Adrenal gland (tissue), 12 donors: Measurements from ENCODE around the gene IRF8. TPM values are rescaled to one million over a fixed set of nuclear protein-coding genes. Genes with fewer than 3 reads are reported as not detected.

Source experiments
- DNase-seq, 7 donors: peaks; one replicate each; pipeline ENCODE4 v3.0.0-alpha.2; 2019 to 2020
- H3K27ac ChIP-seq, 5 donors: fragments of 200-600 bp; sonication (generic) in 4 of 5; 1 replicate in 3 of 5; 2 replicates in 2 of 5; pipeline versions ENCODE4 v1.5.1 to v1.8.0; 2016 to 2020; ENCODE audit warnings: mild to moderate bottlenecking in 1 of 5
- H3K27me3 ChIP-seq: fragments of 200-600 bp; 2 replicates; pipeline ENCODE4 v1.8.0; 2021
- H3K36me3 ChIP-seq, 2 donors: fragments of 200-600 bp; replicated peaks in 1 of 2; 1 replicate in 1 of 2; 2 replicates in 1 of 2; pipeline versions ENCODE4 v1.5.1 to v1.8.0; 2018 to 2022
- H3K4me1 ChIP-seq, 2 donors: fragments of 200-600 bp; replicated peaks in 1 of 2; 1 replicate in 1 of 2; 2 replicates in 1 of 2; pipeline versions ENCODE4 v1.5.1 to v1.8.0; 2018 to 2021
- H3K4me3 ChIP-seq, 4 donors: fragments of 200-600 bp; sonication (generic) in 3 of 4; one replicate each; pipeline ENCODE4 v1.5.1; 2016 to 2018
- H3K9me3 ChIP-seq, 3 donors: fragments of 200-600 bp; sonication (generic) in 1 of 3; replicated peaks in 1 of 3; 1 replicate in 2 of 3; 2 replicates in 1 of 3; pipeline versions ENCODE4 v1.5.1 to v1.8.0; 2016 to 2021
- POLR2A ChIP-seq, 2 donors: fragments of 450-650 bp; IDR thresholded peaks; one replicate each; pipeline ENCODE4 v1.6.1; 2017; ENCODE audit warnings: antibody characterized with exemption in 2 of 2, mild to moderate bottlenecking in 2 of 2, moderate library complexity in 1 of 2
- WGBS, 4 donors: extraction: QIAGEN DNeasy Blood & Tissue Kit in 2 of 4; methylation state at CpG; one replicate each; pipeline versions ENCODE4 v1.1.5 to v1.1.7; 2013 to 2017; 5-methylcytosine and 5-hydroxymethylcytosine counted together
- intact Hi-C, 2 donors: fragments of 100-400 bp; cut with DNase I; formaldehyde crosslinking; loops; one replicate each; pipeline versions ENCODE4 v1.14.1 to v1.15.0; 2022 to 2023
- polyA plus RNA-seq, 3 donors: library from polyadenylated mRNA; stranded (reverse); fragments of 200-250 nt in 2 of 3; fragments of 350-450 nt in 1 of 3; fragmentation: Illumina TruSeq in 1 of 3; extraction: RNeasy Lipid Tissue Mini Kit (QIAGEN cat#74804) in 1 of 3; gene quantifications; one replicate each; pipeline ENCODE4 v1.2.3, GENCODE V29; 2013 to 2014
- total RNA-seq, 9 donors: library from RNA; depleted of rRNA in 4 of 9; stranded (reverse); fragments of >200 nt in 4 of 9; fragments of 120-200 nt in 1 of 9; fragmentation: NEBNext Ultra II Directional in 1 of 9; extraction: Animal tissue kit (Norgen Biotek cat#: 25700) in 1 of 9; gene quantifications; one replicate each; pipeline versions ENCODE4 v1.1.0 to v1.2.4, GENCODE V29; 2013 to 2023
- TF ChIP-seq, protein P1 (sequence below), 6 experiments: fragments of 450-650 bp in 4 of 6; fragments of 200-600 bp in 2 of 6; sonication (generic) in 1 of 6; IDR thresholded peaks; 1 replicate in 5 of 6; 2 replicates in 1 of 6; pipeline versions ENCODE4 v1.5.1 to v1.8.0; 2016 to 2021; ENCODE audit warnings: antibody characterized with exemption in 6 of 6, mild to moderate bottlenecking in 2 of 6, moderate library complexity in 1 of 6
- donor health status: healthy with polysubstance abuse.
- donor health status: Bipolar disorder and iron deficiency.
- donor health status: DM: yes; HTN: yes; CAD: no.
- donor health status: DM: no; HTN: no; CAD: no.
- donor health status: DM: no; HTN: no; CAD: no.
- donor health status: DM: yes; HTN: yes; CAD: no.

Gene IRF8
- total and polyA plus RNA-seq, 12 donors, result 3.4 to 40.1 (median 16.3) TPM

DNA sequence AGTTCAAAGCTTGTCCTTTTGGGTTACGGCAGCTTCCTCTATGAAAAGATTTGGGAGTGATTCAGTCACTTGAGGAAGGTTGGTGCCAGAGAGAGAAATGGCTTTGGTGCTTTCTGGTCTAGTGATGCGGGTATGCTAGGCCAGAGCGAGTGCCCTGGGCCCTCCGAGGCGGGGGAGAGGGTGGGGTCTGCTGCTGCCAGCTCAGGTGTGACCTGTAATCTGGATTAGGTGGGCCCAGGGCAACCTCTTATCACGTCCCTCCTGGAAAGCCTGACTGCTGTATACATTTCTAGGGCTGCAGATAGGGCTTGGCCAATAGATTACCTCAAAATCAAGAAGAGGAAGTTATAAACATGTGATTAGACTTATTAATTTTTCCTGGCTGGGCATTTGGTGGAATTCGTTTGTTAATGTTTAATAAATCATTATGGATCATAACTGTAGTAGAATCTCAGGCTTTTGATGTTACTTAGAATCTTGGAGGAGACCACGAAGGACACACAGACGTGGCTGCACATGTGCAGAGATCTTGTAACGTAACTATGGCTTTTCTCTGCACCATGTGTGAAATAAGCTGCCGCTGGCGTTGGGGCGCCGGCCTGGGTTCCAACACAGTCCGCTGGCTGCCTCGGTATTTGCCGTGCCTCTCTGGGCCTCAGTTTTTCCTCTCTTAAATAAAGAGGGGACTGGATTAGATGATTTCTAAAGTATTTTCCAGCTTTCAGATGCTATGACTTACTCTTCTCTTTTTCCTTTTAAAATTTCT, 1.2 kb downstream of the IRF8 start:
- peak overlapping the region in 1 of 4 donors; percentile 67 for H3K4me3 ChIP-seq
- peaks cover 23% of the 10 kb centered on the region for H3K27me3 ChIP-seq

DNA sequence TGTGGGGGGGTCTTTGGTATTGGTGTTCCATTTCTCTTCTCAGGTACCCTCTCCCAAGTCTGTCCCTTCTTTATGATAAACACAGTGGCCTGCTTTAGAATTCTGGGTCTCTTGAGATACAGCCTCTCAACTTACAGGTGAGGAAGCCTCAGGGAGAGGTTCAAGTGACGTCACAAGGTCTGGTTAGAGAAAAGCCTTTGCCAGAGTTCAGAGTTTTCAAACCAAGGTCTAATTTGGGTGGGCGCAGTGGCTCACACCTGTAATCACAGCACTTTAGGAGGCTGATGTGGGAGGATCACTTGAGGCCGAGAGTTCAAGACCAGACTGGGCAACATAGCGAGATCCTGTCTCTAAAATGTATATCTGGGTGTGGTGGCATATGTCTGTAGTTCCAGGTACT, 2.1 kb downstream of the IRF8 start:
- intact Hi-C loops, result no loop called here
- Histone ChIP-seq H3K4me1 (peaks cover 0 to 9% of the 10 kb centered on the region in 2 donors), H3K27ac (peak overlapping the region in 1 of 5 donors; percentile 14), H3K4me3 (peak overlapping the region in 1 of 4 donors; percentile 67), H3K27me3 (peaks cover 23% of the 10 kb centered on the region), H3K36me3 (no peaks in the 10 kb centered on the region), H3K9me3 (no peaks in the 10 kb centered on the region)
- DNase-seq, result no peak
- TF ChIP-seq, protein P1, sequence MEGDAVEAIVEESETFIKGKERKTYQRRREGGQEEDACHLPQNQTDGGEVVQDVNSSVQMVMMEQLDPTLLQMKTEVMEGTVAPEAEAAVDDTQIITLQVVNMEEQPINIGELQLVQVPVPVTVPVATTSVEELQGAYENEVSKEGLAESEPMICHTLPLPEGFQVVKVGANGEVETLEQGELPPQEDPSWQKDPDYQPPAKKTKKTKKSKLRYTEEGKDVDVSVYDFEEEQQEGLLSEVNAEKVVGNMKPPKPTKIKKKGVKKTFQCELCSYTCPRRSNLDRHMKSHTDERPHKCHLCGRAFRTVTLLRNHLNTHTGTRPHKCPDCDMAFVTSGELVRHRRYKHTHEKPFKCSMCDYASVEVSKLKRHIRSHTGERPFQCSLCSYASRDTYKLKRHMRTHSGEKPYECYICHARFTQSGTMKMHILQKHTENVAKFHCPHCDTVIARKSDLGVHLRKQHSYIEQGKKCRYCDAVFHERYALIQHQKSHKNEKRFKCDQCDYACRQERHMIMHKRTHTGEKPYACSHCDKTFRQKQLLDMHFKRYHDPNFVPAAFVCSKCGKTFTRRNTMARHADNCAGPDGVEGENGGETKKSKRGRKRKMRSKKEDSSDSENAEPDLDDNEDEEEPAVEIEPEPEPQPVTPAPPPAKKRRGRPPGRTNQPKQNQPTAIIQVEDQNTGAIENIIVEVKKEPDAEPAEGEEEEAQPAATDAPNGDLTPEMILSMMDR (IDR thresholded peaks at IDR 0.05), result no peak
- no peak for TF ChIP-seq POLR2A (IDR thresholded peaks at IDR 0.05)
- 59 to 83% (median 76%) methylated on average over 4 of the region's 4 CpGs for WGBS, 4 donors

More for the DNA sequence above, 1.2 kb downstream of the IRF8 start:
- intact Hi-C loops, result no loop called here
- H3K27ac ChIP-seq, result peak overlapping the region in 4 of 5 donors; percentile 16 to 85 (median 48)
- no peaks in the 10 kb centered on the region for H3K36me3 ChIP-seq
- no peaks in the 10 kb centered on the region for H3K9me3 ChIP-seq
- 55 to 71% (median 66%) methylated on average over 15 to 17 of the region's 17 CpGs for WGBS, 4 donors
- H3K4me1 ChIP-seq, result peaks cover 0 to 9% of the 10 kb centered on the region in 2 donors
- DNase-seq, result peak in 1 of 7 donors; percentile 19
- no peak for TF ChIP-seq POLR2A (IDR thresholded peaks at IDR 0.05)
- TF ChIP-seq, protein P1 (IDR thresholded peaks at IDR 0.05), result no peak

DNA sequence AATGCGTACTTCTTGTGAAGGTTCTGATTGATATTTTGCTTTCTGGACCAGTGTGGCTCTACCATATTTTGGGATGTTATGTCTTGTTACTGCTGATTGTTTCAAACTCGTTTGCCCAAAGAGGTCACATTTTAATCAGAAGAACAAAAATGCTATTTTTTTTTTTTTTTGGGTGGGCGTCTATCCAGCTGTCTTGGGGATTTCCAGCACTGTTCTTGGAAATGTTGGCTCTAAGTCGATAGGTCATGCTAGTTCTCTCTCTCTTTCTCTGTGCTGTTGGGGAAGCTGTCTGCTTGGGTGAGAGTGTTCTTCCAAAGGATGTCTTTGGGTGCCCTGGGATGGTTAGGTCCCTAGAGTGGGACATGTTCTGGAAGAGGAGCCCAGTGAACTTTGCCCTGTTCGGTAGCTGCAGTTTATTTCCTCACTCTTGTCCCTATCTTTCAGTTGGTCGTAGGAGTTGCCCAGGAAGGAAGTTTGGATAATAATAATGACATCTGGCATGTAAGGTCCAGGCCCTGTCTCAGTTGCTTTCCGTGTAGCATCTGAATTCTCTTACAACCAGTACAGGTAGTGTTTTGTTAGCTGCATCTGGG, 2.9 kb downstream of the IRF8 start:
- WGBS, 4 donors, result 32 to 42% (median 35%) methylated on average over 7 of the region's 7 CpGs
- intact Hi-C loops, result no loop called here
- Histone ChIP-seq H3K9me3 (no peaks in the 10 kb centered on the region), H3K36me3 (no peaks in the 10 kb centered on the region), H3K27me3 (peaks cover 23% of the 10 kb centered on the region), H3K4me3 (peak overlapping the region in 1 of 4 donors; percentile 67), H3K27ac (peak overlapping the region in 1 of 5 donors; percentile 56), H3K4me1 (peaks cover 0 to 9% of the 10 kb centered on the region in 2 donors)
- no peak for DNase-seq
- TF ChIP-seq, protein P1 (IDR thresholded peaks at IDR 0.05), result no peak
- TF ChIP-seq POLR2A (IDR thresholded peaks at IDR 0.05), result no peak

DNA sequence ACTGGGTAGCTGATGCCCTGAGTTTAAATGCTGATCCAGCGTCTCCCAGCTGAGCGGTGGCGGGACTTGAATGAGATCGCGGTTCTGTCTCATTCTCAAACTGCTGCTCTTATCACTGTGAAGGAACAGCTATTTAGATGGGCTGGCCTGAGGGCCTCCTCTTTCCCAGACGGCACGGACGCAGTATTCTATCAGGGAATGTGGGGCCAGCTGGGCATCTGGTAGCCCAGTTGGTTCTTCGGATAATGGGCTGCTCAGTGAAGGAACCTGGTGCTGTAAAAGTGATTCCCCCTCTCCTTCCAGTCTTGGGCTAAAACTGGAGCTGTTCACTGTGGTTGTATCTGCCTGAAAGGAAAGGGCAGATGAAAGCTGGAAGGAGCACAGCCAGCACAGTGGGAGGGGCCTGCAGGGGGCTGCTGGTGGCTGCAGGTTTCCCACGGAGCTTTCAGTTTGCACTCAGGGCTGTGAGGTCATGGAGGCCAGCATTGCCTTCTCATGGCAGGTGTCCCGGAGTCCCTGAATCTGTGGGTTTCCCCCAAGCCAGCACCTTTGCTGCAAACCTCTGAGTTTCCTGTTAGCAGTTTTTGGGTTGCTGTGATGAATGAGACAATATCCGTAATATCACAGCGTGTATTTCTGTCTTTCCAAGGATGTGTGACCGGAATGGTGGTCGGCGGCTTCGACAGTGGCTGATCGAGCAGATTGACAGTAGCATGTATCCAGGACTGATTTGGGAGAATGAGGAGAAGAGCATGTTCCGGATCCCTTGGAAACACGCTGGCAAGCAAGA, 3.6 kb downstream of the IRF8 start:
- no peaks in the 10 kb centered on the region for H3K36me3 ChIP-seq
- no peak for DNase-seq
- TF ChIP-seq POLR2A (IDR thresholded peaks at IDR 0.05), result no peak
- TF ChIP-seq, protein P1 (IDR thresholded peaks at IDR 0.05), result no peak
- intact Hi-C loops, result no loop called here
- peak overlapping the region in 1 of 5 donors; percentile 56 for H3K27ac ChIP-seq
- WGBS, 4 donors, result 54 to 71% (median 65%) methylated on average over 19 to 20 of the region's 20 CpGs
- peaks cover 20% of the 10 kb centered on the region for H3K27me3 ChIP-seq
- H3K4me1 ChIP-seq, result peaks cover 0 to 9% of the 10 kb centered on the region in 2 donors
- peak overlapping the region in 1 of 4 donors; percentile 23 for H3K4me3 ChIP-seq
- no peaks in the 10 kb centered on the region for H3K9me3 ChIP-seq
